GM19238 (cell line): ENCODE data around the gene WLS.
"Not testable (repeated sequence)": the region's sequence is repeated elsewhere in the genome, so short reads cannot be mapped to it uniquely, and the experiment has no call there.

Experiments
- DNase-seq: peaks from one replicate; pipeline ENCODE4 v3.0.0; 2011; ENCODE audit warnings: low spot score; ENCODE audit not compliant: insufficient read length

WLS gene

GRCh38 chr1:68168545-68169171 lies 63.7 kb downstream of the WLS start:
- DNase-seq: no peak

GRCh38 chr1:68167211-68167610 lies 65.1 kb downstream of the WLS start:
- no peak for DNase-seq

GRCh38 chr1:68166348-68166747 lies 66.0 kb downstream of the WLS start:
- no peak for DNase-seq

GRCh38 chr1:68165665-68166064 lies 66.7 kb downstream of the WLS start:
- no peak for DNase-seq

GRCh38 chr1:68164918-68165317 lies 67.4 kb downstream of the WLS start:
- DNase-seq: no peak

GRCh38 chr1:68163220-68163619 lies 69.1 kb downstream of the WLS start:
- no peak for DNase-seq

- DNase-seq: no peak
Observed at GRCh38 chr1:68162761-68163160, 69.6 kb downstream of the WLS start.

- DNase-seq: not testable (repeated sequence)
Observed at GRCh38 chr1:68161672-68162071, 70.7 kb downstream of the WLS start.

- not testable (repeated sequence) for DNase-seq
Observed at GRCh38 chr1:68160935-68161334, 71.4 kb downstream of the WLS start.

- no peak for DNase-seq
Observed at GRCh38 chr1:68160021-68160420, 72.3 kb downstream of the WLS start.

- DNase-seq: no peak
Observed at GRCh38 chr1:68158837-68159236, 73.5 kb downstream of the WLS start.

GRCh38 chr1:68157416-68157815 lies 74.9 kb downstream of the WLS start:
- DNase-seq: no peak

- no peak for DNase-seq
Observed at GRCh38 chr1:68151690-68152089, 80.6 kb downstream of the WLS start.

GRCh38 chr1:68149907-68150306 lies 82.4 kb downstream of the WLS start:
- no peak for DNase-seq

GRCh38 chr1:68149110-68149798 lies 83.1 kb downstream of the WLS start:
- no peak for DNase-seq

- no peak for DNase-seq
Observed at GRCh38 chr1:68148631-68149030, 83.7 kb downstream of the WLS start.

- DNase-seq: no peak
Observed at GRCh38 chr1:68147534-68148171, 84.7 kb downstream of the WLS start.

- no peak for DNase-seq
Observed at GRCh38 chr1:68145418-68146126, 86.8 kb downstream of the WLS start.

GRCh38 chr1:68144856-68145255 lies 87.5 kb downstream of the WLS start:
- no peak for DNase-seq

- DNase-seq: no peak
Observed at GRCh38 chr1:68143633-68144032, 88.7 kb downstream of the WLS start.

GRCh38 chr1:68142461-68142860 lies 89.9 kb downstream of the WLS start:
- DNase-seq: no peak

GRCh38 chr1:68142036-68142435 lies 90.3 kb downstream of the WLS start:
- DNase-seq: no peak
